GM11168 (cell line): ENCODE data around the gene USP17L22.
"Not testable (repeated sequence)": the region's sequence is repeated elsewhere in the genome, so short reads cannot be mapped to it uniquely, and the experiment has no call there.

Source experiments
- in situ Hi-C: fragments of 300-500 bp; cut with MboI; formaldehyde crosslinking; loops from one replicate; pipeline ENCODE4 v1.12.0; 2022; ENCODE audit warnings: low sequenced_read_pairs; ENCODE audit not compliant: unreplicated experiment

USP17L22 gene

GRCh38 chr4:9267319-9267718 lies at the start of gene USP17L22:
USP17L22 (plus strand) TSS chr4:9267619; CDS start chr4:9267619, 0 bp downstream.
- in situ Hi-C loops: loop anchor here (25.0 kb wide), 1 partner anchor 130 kb away; no protein-coding TSS in a partner anchor

GRCh38 chr4:9219852-9220251 lies 47.6 kb upstream of the USP17L22 start, which contains the start of gene USP17L12:
USP17L12 (plus strand) TSS chr4:9220152; CDS start chr4:9220152, 0 bp downstream.
- in situ Hi-C loops: not testable (repeated sequence)

GRCh38 chr4:9224596-9224995 lies 42.8 kb upstream of the USP17L22 start, which contains the start of gene USP17L13:
USP17L13 (plus strand) TSS chr4:9224896; CDS start chr4:9224896, 0 bp downstream.
- in situ Hi-C loops: not testable (repeated sequence)

GRCh38 chr4:9230249-9230648 lies 37.2 kb upstream of the USP17L22 start:
- in situ Hi-C loops: loop anchor here (25.0 kb wide), 1 partner anchor 157 kb away; no protein-coding TSS in a partner anchor

GRCh38 chr4:9234085-9234484 lies 33.3 kb upstream of the USP17L22 start, which contains the start of gene USP17L15:
USP17L15 (plus strand) TSS chr4:9234385; CDS start chr4:9234385, 0 bp downstream.
- in situ Hi-C loops: loop anchor here (25.0 kb wide), 1 partner anchor 153 kb away; no protein-coding TSS in a partner anchor

- in situ Hi-C loops: loop anchor here (25.0 kb wide), 1 partner anchor 149 kb away; no protein-coding TSS in a partner anchor
Observed at GRCh38 chr4:9238461-9238860, 29.0 kb upstream of the USP17L22 start.

- in situ Hi-C loops: loop anchor here (25.0 kb wide), 1 partner anchor 144 kb away; no protein-coding TSS in a partner anchor
Observed at GRCh38 chr4:9243579-9243978, 23.8 kb upstream of the USP17L22 start, which contains the start of gene USP17L17. USP17L17 (plus strand) TSS chr4:9243879; CDS start chr4:9243879, 0 bp downstream.

GRCh38 chr4:9247953-9248680 lies 19.3 kb upstream of the USP17L22 start, which contains the start of gene USP17L18:
USP17L18 (plus strand) TSS chr4:9248630; CDS start chr4:9248630, 0 bp downstream.
- in situ Hi-C loops: loop anchor here (25.0 kb wide), 1 partner anchor 139 kb away; no protein-coding TSS in a partner anchor

- in situ Hi-C loops: loop anchor here (25.0 kb wide), 1 partner anchor 116 kb away; no protein-coding TSS in a partner anchor
Observed at GRCh38 chr4:9253078-9253477, 14.3 kb upstream of the USP17L22 start, which contains the start of gene USP17L19. USP17L19 (plus strand) TSS chr4:9253378; CDS start chr4:9253378, 0 bp downstream.

- in situ Hi-C loops: loop anchor here (25.0 kb wide), 1 partner anchor 121 kb away; no protein-coding TSS in a partner anchor
Observed at GRCh38 chr4:9257824-9258223, 9.6 kb upstream of the USP17L22 start, which contains the start of gene USP17L20. USP17L20 (plus strand) TSS chr4:9258124; CDS start chr4:9258124, 0 bp downstream.

- in situ Hi-C loops: loop anchor here (25.0 kb wide), 1 partner anchor 125 kb away; no protein-coding TSS in a partner anchor
Observed at GRCh38 chr4:9262572-9262971, 4.8 kb upstream of the USP17L22 start, which contains the start of gene USP17L21. USP17L21 (plus strand) TSS chr4:9262872; CDS start chr4:9262872, 0 bp downstream.

GRCh38 chr4:9271719-9272118 lies 4.3 kb downstream of the USP17L22 start:
- in situ Hi-C loops: loop anchor here (25.0 kb wide), 1 partner anchor 134 kb away; no protein-coding TSS in a partner anchor
